Esophagus muscularis mucosa (tissue), 4 donors: Measurements from ENCODE around the gene C13orf46.

ENCODE experiments used
- CTCF ChIP-seq, 3 experiments: fragments of 200-600 bp in 2 of 3; fragments of 450-650 bp in 1 of 3; sonication (generic) in 2 of 3; IDR thresholded peaks; one replicate each; pipeline ENCODE4 v1.5.1; 2017 to 2019; ENCODE audit warnings: antibody characterized with exemption in 3 of 3, mild to moderate bottlenecking in 2 of 3, moderate library complexity in 1 of 3
- EP300 ChIP-seq: sonication (generic); formaldehyde crosslinking; IDR thresholded peaks from one replicate; pipeline ENCODE4 v1.6.1; 2017; ENCODE audit warnings: antibody characterized with exemption
- POLR2A ChIP-seq: fragments of 450-650 bp; IDR thresholded peaks from one replicate; pipeline ENCODE4 v1.6.1; 2017; ENCODE audit warnings: antibody characterized with exemption, moderate library complexity, mild to moderate bottlenecking, low read depth
- POLR2AphosphoS5 ChIP-seq, 2 donors: sonication (generic); formaldehyde crosslinking; IDR thresholded peaks; one replicate each; pipeline ENCODE4 v1.6.1; 2017; ENCODE audit warnings: antibody characterized with exemption in 2 of 2

DNA sequence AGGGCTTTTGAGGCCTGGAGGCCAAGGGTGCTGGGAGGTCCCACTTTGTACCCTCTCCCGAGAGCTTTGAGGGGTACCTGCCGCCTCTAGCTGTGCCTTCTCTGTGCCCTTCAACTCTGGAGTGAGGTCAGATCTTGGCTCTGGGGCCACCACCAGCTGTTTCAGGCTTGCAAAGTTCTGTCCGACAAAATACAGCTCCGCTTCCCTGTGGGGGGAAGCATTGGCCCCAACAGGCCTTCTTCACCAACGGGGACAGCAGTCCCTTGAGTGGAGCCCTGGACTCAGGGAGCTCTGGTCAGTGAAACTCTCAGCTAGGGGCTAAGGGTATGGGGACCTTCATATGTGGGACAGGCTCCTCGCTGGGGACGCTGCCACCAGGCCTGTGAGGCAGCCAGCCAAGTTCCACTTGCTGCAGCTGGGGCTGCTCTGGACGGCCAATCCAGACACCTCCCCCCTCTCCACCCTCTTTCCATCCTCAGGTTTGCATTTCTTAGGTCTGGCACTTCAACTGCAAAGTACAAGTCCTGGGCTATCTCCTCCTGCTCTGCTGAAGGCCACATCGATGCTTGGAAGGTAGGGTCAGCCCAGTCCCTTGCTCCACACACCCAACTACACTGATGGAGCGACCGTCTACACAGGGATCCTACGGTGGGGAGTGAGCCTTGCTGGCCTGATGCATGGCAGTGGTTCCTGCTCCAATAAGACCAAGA is 46.8 kb downstream of the C13orf46 start:
- TF ChIP-seq CTCF (IDR thresholded peaks at IDR 0.05) (no peak), POLR2AphosphoS5 (IDR thresholded peaks at IDR 0.05) (no peak), POLR2A (no peak), EP300 (no peak)
